GM19025 (cell line): Measurements from ENCODE around the gene AP1M1.

ENCODE experiments used
- ATAC-seq: cut with Tn5 transposase; IDR thresholded peaks from one replicate; pipeline ENCODE4 v1.9.1; 2021; ENCODE audit warnings: mild to moderate bottlenecking, low read depth, moderate library complexity; ENCODE audit not compliant: unreplicated experiment

The AP1M1 gene

DNA sequence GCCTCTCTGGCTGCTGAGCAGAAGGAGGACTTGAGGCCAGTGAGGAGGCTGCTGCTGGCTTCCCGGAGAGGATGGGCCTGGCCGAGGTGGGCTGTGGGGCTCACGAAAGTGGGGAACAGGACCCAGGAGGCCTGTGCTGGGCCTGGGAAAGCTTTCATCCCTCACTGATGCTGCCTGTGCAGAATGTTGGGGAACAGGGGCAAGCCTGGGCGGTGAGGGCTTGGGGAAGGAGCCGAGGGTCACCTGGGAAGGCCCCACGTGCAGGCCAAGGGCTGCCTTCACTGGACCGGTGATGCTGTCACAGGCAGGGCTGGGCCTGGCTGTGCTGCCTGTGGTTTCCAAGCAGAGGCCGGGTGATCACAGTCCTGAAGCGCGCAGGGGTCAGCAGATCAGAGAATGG, 9.4 kb downstream of the AP1M1 start:
- ATAC-seq, result no peak

DNA sequence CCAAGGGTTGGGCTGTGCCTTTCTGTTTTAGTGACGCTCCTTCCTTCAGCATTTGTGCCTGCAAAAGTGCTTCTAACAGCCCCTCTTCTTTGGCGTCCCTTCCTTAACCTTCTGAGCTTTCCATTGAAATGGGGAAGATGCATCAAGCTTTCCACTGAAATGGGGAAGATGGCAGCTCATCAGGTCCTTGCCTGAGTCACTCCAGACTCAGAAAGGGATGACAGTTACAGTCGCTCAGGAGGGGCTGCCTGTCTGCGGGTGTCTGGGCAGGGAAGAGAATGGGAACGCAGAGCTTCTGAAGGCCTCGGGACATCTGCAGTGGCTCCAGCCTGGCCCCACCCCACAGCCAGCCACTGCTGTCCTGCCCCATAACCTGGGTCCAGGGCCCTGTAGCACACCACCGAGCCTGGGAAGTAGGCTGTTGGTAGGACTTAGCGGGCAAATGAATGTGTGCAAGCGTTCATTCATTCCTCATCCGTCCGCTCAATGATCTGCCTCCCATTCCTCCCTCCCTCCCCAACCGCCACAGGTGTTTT, 9.8 kb downstream of the AP1M1 start:
- no peak for ATAC-seq

DNA sequence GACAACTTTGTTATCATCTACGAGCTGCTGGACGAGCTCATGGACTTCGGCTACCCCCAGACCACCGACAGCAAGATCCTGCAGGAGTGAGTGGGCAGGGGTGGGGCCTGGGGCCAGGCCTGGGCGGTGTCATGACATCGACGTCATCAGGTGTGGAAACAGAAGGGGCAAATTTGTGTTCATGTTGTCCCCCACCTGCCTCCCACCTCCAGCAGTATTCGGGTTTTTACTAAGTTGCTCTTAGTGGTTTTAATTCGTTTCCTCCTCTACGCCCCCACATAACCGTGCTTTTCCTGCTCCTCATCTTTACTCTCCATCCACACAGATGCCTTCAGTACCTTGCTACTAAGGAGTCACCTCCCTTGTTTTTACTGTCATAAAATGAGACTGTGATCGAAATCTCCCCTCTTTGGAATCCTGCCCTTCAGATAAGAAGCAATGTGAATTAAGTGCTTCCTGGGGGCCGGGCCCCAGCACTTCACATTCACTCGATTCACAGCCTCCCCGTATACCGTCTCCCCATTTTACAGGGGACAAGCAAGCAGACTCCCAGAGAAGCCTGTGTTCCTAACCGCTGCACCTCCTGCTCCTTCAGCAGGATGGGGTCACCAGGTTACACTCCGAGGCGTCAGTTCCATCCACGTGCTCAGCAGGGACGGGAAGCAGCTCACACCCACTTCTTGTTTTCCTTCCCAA, 10.5 kb downstream of the AP1M1 start:
- ATAC-seq, result no peak

DNA sequence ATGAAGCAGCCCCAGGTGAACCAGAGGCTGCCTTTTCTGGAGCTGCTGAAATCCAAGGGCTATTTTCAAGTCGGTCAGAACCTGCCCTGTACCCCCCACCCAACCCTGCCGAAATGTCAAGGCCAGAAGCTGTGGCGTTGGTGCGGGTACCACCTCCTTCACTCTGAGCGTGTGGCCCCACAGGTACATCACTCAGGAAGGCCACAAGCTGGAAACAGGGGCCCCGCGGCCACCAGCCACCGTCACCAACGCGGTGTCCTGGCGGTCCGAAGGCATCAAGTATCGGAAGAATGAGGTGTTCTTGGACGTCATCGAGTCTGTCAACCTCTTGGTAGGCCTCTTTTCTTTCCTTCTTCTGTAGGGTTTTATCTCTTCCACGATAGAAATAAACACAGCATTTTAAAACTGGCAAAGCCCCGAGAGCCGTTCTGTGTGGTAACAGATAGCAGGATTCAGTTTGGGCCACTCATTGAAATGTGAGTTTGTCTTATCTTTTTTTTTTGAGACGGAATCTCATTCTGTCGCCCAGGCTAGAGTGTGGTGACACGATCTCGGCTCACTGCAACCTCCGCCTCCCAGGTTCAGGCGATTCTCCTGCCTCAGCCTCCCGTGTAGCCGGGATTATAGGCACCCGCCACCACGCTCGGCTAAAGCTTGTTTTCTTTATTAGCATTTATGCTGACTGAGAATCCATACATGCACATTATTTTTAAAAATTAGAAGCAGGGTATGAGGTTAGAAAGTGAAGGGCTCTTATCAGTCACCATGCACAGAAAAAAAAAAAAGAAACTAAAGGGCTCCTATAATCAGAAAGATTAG, 11.3 kb downstream of the AP1M1 start:
- no peak for ATAC-seq

DNA sequence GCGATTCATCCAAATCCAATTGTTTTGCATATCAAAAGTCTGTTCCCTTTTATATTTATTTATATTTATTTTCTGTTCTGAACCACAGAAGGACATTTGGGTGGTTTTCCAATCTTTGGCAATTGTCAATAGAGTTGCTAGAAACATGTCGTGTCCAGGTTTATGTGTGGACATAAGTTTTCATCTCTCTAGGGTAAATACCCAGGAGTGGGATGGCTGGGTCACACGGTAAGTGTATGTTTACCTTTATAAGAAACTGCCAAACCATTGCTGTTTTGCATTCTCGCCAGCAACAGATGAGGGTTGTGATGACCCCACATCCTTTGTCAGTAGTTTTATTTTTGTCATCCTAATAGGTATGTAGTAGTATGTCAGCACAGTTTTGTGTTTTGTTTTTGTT, 12.5 kb downstream of the AP1M1 start:
- ATAC-seq, result no peak

DNA sequence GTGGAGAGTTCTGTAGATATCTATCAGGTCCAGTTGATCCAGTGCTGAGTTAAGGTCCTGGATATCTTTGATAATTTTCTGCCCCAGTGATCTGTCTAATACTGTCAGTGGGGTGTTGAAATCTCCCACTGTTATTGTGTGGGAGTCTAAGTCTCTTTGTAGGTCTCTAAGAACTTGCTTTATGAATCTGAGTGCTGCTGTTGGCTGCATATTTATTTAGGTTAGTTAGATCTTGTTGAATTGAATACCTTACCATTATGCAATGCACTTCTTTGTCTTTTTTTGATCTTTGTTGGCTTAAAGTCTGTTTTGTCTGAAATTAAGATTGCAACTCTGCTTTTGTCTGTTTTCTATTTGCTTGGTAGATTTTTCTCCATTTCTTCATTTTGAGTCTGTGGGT, 15.4 kb downstream of the AP1M1 start:
- no peak for ATAC-seq

DNA sequence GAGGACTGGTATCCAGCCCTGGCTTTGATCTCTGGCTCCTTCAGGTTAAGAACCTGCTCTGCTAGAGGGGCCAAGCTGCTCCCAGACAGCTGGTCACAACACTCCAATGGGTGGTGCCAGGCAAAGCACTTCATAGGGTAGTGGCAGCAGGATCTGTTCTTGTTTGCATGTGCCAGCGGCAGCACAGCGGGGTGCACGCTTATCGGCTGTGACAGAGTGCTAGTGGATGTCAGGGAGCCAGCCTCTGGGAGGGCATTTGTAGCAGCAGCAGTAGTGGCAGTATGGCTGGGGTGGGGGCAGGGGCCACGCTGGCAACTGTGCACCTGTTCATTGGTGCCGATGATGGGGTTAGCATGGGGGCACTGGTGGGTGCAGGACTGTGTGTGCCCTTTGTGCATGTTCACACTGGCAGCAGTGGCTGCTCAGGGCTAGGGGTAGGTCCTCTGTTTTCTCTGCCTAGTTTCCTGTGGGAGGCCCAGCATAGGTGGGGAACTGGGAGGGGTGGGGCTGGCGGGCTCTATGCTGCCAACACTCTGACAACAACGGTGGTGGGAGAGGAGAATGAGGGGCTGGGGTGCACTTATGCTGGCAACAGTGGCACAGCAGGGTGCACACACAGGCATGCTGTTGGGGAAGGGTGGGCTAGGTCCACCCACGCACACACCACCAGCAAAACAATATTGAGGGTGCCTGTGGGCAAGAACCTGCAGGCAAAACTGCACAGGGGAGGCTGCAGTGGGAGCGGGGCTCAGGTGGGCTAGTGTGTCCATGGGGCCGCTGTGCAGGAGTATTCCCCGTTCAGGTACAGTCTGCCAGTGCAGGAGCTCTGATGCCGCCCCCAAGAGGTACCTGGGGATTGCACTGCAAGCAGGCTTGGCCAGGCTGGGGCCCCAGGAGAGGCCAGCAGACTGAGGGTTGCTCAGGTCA, 19.3 kb downstream of the AP1M1 start:
- no peak for ATAC-seq

DNA sequence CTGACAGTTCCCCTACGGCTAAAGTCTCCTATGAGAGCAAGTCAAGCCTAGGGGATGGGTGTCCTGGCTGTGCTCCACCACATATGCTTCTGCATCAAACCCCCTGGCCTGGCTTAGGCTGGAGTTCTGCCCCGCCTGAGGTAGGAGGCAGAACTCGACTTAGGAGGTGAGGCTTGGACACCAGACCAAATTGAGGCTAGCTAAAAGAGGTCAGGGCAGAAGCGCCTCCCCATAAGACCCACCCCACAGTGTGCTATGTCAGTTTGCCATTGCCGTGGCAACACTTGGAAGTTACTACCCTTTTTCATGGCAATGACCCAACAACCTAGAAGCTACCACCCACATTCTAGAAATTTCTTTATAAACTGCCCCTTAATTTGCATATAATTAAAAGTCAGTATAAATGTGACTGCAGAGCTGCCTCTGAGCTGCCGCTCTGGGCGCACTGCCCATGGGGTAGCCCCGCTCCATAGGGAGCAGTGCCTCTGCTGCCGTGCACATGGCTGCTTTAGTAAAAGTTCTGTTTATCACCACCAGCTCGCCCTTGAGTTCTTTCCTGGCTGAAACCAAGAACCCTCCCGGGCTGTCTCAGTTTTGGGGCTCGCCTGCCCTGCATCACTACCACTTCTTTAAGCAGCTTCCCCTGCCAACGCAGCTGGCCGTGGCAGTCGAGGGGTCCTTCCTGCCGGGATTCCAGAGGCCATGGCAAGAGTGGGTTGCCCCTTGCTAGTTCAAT, 20.2 kb downstream of the AP1M1 start:
- no peak for ATAC-seq

DNA sequence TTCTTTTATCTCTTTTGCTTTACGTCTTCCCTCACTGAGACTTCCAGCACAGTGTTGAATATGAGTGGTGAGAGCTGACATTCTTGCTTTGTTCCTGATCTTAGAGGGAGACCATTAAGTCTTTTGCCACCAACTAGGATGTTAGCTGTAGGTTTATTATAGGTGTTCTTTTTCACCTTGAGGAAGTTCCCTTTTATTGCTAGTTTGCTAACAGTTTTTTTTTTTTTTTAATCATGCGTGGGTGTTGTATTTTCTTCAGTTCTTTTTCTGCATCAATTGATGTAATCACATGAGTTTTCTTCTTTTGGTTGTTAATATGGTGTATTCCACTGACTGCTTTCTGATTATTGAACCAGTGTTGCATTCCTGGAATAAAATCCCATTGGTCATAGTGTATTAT, 21.1 kb downstream of the AP1M1 start:
- no peak for ATAC-seq

DNA sequence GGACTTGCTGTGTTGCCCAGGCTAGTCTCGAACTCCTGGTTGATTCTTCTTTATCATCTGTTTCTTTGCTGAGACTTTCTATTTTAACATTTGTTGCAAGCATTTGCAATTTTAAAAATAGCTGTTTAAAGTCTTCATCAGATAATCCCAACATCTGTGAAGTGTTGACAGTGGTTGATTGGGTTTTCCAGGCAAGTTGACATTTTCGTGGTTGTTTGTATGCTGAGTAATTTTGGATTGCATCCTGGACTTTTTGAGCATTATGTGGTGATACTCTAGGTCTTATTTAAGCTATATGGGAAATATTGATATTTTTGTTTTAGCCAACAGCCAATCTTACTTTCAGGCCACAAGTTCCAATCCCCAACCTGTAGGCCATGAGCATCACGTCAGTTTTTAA, 25.1 kb downstream of the AP1M1 start:
- ATAC-seq, result no peak

DNA sequence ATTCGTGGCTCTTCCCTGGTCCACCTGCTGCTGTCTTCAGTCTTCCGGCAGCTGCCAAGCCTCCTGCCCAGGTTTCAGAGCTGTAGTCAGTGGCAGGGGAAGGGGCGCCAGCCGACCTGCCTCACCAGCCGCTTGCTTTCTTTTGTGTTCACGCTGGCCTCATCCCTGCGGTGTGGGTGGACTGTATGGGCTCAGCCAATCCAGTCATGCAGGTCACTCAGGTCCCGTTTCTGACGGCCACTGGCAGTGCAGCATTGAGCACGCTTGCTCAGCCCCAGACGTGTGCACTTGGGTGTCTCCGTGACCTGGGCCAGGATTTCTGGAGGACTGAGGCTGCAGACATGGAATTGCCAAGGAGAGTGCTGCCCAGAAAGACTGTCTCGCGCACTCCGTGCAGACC, 26.0 kb downstream of the AP1M1 start:
- no peak for ATAC-seq

DNA sequence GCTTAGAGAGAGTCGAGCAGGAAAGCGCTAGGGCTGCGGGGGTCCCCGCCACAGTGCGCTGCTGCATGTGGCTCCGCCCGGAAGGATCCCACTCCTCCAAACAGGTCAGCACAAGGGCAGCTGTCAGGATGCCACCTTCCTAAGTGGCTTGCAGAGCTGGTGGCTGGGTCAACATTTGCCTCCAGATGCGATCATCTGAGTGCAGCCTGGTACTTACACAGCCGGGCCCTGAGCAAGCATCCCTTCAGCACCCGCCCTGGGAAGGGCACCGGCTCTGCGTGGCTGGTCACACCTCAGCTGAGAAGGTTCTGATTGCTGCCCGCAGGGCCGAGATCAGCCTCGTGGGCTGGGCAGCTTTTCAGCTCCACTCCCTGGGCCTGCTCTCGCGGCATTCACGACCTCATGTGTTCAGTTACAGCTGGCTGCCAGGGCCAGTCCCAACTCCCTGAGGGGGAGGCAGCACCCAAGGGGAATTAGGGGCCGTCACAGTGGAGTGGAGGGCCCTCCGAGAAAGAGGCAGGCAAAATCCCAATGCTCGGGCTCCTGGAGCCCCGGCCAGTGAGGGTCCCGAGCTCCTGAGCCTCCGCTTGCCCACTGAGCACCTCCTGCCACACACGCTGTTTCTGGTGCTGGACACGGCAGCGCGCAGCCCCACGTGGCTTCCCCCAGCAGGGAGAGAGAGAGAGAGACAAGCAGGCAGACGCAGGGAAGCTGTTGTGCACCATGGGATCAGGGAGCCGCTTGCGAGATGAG, 26.8 kb downstream of the AP1M1 start:
- no peak for ATAC-seq

DNA sequence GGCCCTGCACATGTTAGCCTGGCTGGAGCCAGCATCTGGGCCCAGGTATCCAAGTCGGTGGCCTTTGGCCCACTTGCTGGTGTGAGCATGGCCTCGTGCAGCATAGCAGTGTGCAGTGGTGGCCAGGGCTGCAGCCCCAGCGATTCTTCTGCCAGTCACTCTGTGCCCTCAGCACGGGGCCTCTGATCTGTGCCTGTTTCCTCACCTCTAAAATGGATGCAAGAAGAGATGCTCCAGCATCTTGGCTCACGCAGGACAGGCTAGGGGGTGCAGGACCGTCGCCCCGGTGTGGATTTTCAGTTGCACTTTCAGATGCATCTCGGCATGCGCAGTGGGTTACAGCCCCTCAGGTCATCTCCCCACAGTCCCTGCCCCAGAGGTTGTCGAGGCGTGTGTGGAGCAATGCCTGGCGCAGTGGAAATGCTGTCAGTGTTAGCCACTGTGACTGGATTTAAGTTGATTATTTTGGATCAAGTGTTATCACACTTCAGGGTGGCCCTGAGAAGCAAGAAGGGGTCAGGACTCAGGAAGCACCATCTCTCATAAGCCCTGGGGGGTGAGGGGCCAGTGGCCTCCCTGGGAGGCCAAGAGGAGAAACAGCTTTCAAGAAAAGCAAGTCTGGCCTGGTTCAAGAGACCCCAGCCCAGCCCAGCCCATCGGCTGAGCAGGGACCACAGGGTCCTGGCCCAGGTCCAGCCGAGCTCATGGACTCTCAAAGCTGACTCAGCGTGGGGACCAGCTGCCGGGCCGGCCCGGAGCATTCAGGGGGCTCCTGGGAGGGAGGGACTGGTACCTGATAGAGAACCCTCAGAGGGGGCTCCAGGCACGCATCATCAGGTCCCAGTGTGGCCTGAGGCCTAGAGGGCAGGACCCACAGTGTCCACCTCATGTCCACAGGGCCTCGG, 27.8 kb downstream of the AP1M1 start:
- no peak for ATAC-seq

DNA sequence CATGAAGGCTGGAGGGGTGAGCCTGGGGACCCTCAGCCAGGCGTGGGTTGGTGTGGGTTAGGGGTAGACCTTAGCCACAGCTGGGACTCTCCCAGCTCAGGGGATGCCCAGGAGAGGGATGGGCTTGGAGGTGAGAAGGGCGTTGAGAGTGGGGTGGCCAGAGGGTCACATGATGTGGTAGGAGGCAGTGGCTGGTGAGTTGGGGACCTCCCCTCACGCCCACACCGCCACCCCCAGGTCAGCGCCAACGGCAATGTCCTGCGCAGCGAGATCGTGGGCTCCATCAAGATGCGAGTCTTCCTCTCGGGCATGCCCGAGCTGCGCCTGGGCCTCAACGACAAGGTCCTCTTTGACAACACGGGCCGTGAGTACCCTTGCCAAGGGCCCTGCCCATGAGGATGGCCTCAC, 28.5 kb downstream of the AP1M1 start:
- no peak for ATAC-seq

DNA sequence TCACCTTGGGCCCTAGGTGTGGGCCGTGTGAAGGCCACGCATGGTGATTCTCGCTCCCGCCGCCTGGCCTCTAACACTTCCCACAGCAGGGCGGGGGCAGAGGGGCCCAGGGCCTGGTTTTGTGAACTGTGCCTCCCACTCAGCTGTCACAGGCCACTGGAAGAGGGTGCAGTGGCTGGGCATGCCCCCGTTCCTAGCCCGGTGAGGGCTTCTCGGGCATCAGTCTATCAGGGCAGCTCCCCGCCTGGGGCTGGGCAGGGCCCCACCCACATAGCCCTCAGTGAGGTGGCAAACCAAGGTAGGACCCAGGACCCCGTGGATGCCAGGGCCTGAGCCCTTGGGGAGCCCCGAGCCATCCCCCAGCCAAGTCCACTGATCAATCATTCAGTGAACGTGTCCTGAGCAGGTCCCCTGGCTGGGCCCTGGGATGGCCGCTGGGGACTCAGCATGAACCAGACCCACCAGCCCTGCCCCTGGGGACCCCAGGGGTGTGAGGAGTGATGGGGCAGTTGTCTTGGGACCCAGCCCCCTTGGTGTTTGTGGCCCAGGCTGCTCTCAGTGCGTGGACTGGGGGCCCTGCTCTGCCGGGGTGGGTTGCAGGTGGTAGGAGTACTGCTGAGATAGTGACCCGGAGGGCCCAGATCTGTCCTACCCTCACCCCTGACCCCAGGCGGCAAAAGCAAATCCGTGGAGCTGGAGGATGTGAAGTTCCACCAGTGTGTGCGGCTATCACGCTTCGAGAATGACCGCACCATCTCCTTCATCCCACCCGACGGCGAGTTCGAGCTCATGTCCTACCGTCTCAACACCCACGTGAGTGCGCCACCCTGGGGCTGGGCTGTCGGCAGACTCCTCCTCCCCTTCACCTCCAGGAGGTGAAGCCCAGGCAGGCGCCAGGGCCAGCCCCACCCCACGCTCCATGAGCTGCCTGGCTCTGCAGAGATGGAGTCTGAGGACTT, 29.4 kb downstream of the AP1M1 start:
- ATAC-seq, result no peak

DNA sequence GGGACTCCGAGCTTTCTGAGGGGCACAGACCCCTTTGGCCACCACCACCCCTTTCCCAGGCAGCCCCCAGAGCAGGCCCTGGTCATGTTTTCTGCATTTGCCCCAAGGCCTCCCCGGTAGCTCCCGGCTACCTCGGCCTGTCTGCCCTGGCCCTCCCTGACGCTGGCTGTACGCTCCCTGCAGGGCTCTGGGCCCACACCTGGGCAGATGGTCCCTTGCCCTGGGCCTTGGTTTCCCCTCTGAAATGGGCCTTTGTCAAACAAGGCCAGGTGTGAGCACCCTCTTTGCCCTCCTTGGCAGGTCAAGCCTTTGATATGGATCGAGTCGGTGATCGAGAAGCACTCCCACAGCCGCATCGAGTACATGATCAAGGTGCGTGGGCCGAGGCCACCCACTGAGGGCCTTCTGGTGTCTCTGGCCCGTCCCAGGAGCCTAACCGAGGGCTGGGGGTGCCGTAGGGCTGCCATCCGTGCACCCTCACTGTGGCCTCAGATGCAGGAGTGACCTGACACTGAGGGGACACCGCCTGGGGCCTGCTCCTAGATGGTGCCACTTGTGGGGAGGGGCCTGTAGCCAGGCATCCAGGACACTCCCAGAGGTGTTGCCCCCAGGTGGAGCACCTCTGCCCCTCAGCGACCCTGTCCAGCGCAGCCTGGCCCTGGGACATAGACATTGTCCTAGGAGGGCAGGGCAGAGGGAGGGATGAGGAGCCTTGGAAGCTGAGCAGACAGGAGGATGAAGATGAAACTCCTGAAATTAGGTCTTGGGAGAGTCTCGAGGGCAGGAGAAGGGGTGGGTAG, 30.3 kb downstream of the AP1M1 start:
- no peak for ATAC-seq
